Measurements from ENCODE around the gene DDRGK1. TPM values are rescaled to one million over a fixed set of nuclear protein-coding genes. Genes with fewer than 3 reads are reported as not detected.

DDRGK1 gene
- polyA plus RNA-seq, 3 donors: 39.9 to 42.7 (median 42.6) TPM

DNA sequence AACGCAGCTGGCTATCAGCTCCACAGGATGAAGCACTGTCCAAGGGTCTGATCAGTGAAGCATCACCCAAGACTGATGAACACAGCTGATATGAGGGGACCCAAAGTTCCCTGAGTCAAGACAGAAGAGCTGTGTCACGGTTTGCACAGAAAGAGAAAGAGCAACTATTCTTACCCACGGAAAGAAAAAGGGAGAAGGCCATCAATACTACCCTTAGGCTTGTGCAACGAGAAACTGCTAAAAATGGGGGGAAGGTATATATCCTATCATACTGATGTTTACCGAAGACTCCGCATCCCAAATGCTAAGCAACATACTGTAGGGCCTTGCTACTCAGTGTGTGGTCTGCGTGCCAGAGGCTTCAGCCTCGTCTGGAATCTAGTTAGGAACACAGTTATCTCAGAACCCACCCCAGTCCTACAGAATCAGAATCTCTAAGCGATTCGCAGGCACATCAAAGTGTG, 45.5 kb downstream of the DDRGK1 start:
- peaks cover 0 to 4% (median 0%) of the 10 kb centered on the region in 7 donors for H3K9me3 Mint-ChIP-seq
- peaks cover 53% of the 10 kb centered on the region for H4K20me1 ChIP-seq (ENCODE audit: insufficient read depth, low read length)
- peak in 1 of 3 donors; percentile 6 for DNase-seq
- peak overlapping the region; percentile 65 to 91 for H3K27ac ChIP-seq (ENCODE audit: low read depth in 1 of 2, low read length in 2 of 2)
- H3K27me3 ChIP-seq (ENCODE audit: control insufficient read depth in 2 of 2, insufficient read depth in 2 of 2, low read length in 2 of 2): no peaks in the 10 kb centered on the region
- H3K9ac ChIP-seq (ENCODE audit: insufficient read depth, low read length, poor library complexity, severe bottlenecking): peak overlapping the region; percentile 86
- H3K4me3 ChIP-seq (replicated peaks in 1 of 3; ENCODE audit: low read depth in 2 of 3, low read length in 3 of 3): peak overlapping the region; percentile 93 to 96 (median 94)
- peaks cover 36% of the 10 kb centered on the region for H3K4me1 Mint-ChIP-seq
- H3K27me3 Mint-ChIP-seq (ENCODE audit: low read depth in 3 of 3): peaks cover 0 to 5% (median 1%) of the 10 kb centered on the region in 3 donors
- H2AFZ ChIP-seq (ENCODE audit: insufficient read depth, low read depth, low read length, poor library complexity, severe bottlenecking): peak overlapping the region; percentile 69
- peaks cover 3 to 18% of the 10 kb centered on the region in 2 donors for H3K36me3 ChIP-seq (replicated peaks in 1 of 2; ENCODE audit: control insufficient read depth in 1 of 2, insufficient read depth in 2 of 2, low read length in 2 of 2)
- peaks cover 7 to 25% of the 10 kb centered on the region in 2 donors for H3K36me3 Mint-ChIP-seq
- H3K9me3 ChIP-seq (replicated peaks in 1 of 2; ENCODE audit: control insufficient read depth in 1 of 2, insufficient read depth in 1 of 2, low read length in 2 of 2): no peaks in the 10 kb centered on the region
- TF ChIP-seq, protein P1, sequence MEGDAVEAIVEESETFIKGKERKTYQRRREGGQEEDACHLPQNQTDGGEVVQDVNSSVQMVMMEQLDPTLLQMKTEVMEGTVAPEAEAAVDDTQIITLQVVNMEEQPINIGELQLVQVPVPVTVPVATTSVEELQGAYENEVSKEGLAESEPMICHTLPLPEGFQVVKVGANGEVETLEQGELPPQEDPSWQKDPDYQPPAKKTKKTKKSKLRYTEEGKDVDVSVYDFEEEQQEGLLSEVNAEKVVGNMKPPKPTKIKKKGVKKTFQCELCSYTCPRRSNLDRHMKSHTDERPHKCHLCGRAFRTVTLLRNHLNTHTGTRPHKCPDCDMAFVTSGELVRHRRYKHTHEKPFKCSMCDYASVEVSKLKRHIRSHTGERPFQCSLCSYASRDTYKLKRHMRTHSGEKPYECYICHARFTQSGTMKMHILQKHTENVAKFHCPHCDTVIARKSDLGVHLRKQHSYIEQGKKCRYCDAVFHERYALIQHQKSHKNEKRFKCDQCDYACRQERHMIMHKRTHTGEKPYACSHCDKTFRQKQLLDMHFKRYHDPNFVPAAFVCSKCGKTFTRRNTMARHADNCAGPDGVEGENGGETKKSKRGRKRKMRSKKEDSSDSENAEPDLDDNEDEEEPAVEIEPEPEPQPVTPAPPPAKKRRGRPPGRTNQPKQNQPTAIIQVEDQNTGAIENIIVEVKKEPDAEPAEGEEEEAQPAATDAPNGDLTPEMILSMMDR (IDR thresholded peaks at IDR 0.05): no peak
- H3K79me2 ChIP-seq (ENCODE audit: insufficient read depth, low read length): peaks cover 59% of the 10 kb centered on the region
- WGBS (ENCODE audit: insufficient coverage): 2% methylated on average over 5 of the region's 10 CpGs
- peak overlapping the region; percentile 97 to 98 for H3K4me3 Mint-ChIP-seq
- H3K4me2 ChIP-seq (replicated peaks; ENCODE audit: extremely low read depth, low read length, poor library complexity, severe bottlenecking): peak overlapping the region; percentile 90
- intact Hi-C loops (cut with micrococcal nuclease): loop anchor here in 1 of 2 donors (2.0 kb wide), 1 partner anchor 46 kb away; the partner anchor contains the start of gene DDRGK1
- H3K27ac Mint-ChIP-seq: peak overlapping the region; percentile 92 to 97 (median 94)
- H3K4me1 ChIP-seq (ENCODE audit: control insufficient read depth in 1 of 2, insufficient read depth in 2 of 2, low read length in 2 of 2): peaks cover 33 to 37% of the 10 kb centered on the region in 2 donors

- intact Hi-C loops (cut with micrococcal nuclease): loop anchor here in 1 of 2 donors (2.0 kb wide), 1 partner anchor 47 kb away; the partner anchor contains the start of gene DDRGK1
- peak overlapping the region in 1 of 3 experiments; percentile 42 for H3K4me3 ChIP-seq (replicated peaks in 1 of 3; ENCODE audit: low read depth in 2 of 3, low read length in 3 of 3)
Observed at GRCh38 chr20:3157817-3158216, 46.7 kb downstream of the DDRGK1 start.

More at GRCh38 chr20:3157817-3158216, 46.7 kb downstream of the DDRGK1 start:
- peaks cover 71% of the 10 kb centered on the region for H3K79me2 ChIP-seq (ENCODE audit: insufficient read depth, low read length)
- Mint-ChIP-seq H3K4me1 (peaks cover 36% of the 10 kb centered on the region), H3K9me3 (no peaks in the 10 kb centered on the region), H3K27me3 (ENCODE audit: low read depth in 3 of 3) (peaks cover 0 to 1% (median 0%) of the 10 kb centered on the region in 3 donors), H3K4me3 (peak overlapping the region; percentile 50 to 60), H3K36me3 (peaks cover 9 to 30% of the 10 kb centered on the region in 2 donors), H3K27ac (peak overlapping the region; percentile 67 to 94 (median 77))
- H3K36me3 ChIP-seq (replicated peaks in 1 of 2; ENCODE audit: control insufficient read depth in 1 of 2, insufficient read depth in 2 of 2, low read length in 2 of 2): peaks cover 4 to 28% of the 10 kb centered on the region in 2 donors
- 83% methylated on average over 3 of the region's 11 CpGs for WGBS (ENCODE audit: insufficient coverage)
- peaks cover 64% of the 10 kb centered on the region for H4K20me1 ChIP-seq (ENCODE audit: insufficient read depth, low read length)
- DNase-seq: no peak
- peak overlapping the region; percentile 57 for H3K4me2 ChIP-seq (replicated peaks; ENCODE audit: extremely low read depth, low read length, poor library complexity, severe bottlenecking)
- H3K4me1 ChIP-seq (ENCODE audit: control insufficient read depth in 1 of 2, insufficient read depth in 2 of 2, low read length in 2 of 2): peaks cover 33 to 37% of the 10 kb centered on the region in 2 donors
- TF ChIP-seq, protein P1 (IDR thresholded peaks at IDR 0.05): no peak
- H2AFZ ChIP-seq (ENCODE audit: insufficient read depth, low read depth, low read length, poor library complexity, severe bottlenecking): no peak overlapping the region
- no peak overlapping the region for H3K9ac ChIP-seq (ENCODE audit: insufficient read depth, low read length, poor library complexity, severe bottlenecking)
- peak overlapping the region; percentile 47 to 75 for H3K27ac ChIP-seq (ENCODE audit: low read depth in 1 of 2, low read length in 2 of 2)
- no peaks in the 10 kb centered on the region for H3K9me3 ChIP-seq (replicated peaks in 1 of 2; ENCODE audit: control insufficient read depth in 1 of 2, insufficient read depth in 1 of 2, low read length in 2 of 2)
- H3K27me3 ChIP-seq (ENCODE audit: control insufficient read depth in 2 of 2, insufficient read depth in 2 of 2, low read length in 2 of 2): no peaks in the 10 kb centered on the region
